GM19372 (cell line): ENCODE results near the gene FXR2.

ENCODE experiments used
- ATAC-seq: cut with Tn5 transposase; IDR thresholded peaks from one replicate; pipeline ENCODE4 v1.9.1; 2021; ENCODE audit warnings: mild to moderate bottlenecking, low read depth, moderate library complexity; ENCODE audit not compliant: unreplicated experiment

The FXR2 gene

GRCh38 chr17:7553356-7553755, 61.3 kb downstream of the FXR2 start:
- ATAC-seq, result no peak

GRCh38 chr17:7552621-7553051, 62.1 kb downstream of the FXR2 start:
- ATAC-seq, result peak; percentile 69

GRCh38 chr17:7551396-7551795, 63.3 kb downstream of the FXR2 start:
- no peak for ATAC-seq

- ATAC-seq, result no peak
Measured at GRCh38 chr17:7550344-7550743, 64.4 kb downstream of the FXR2 start.

- no peak for ATAC-seq
Measured at GRCh38 chr17:7549401-7550055, 65.2 kb downstream of the FXR2 start.

- ATAC-seq, result no peak
Measured at GRCh38 chr17:7548585-7549400, 65.9 kb downstream of the FXR2 start, which contains the start of gene TNFSF12. Gene TNFSF12, plus strand, starts transcription at chr17:7549058. Its CDS starts 96 bp downstream, at chr17:7549154.

GRCh38 chr17:7544911-7545310, 69.8 kb downstream of the FXR2 start:
- ATAC-seq, result no peak
